GM12875 (cell line): ENCODE data around the gene JARID2.

Experiments
- H3K4me3 ChIP-seq: one replicate; pipeline ENCODE4 v1.5.1; 2011; ENCODE audit warnings: low read depth, low read length, control low read depth
- TF ChIP-seq, protein P1 (sequence below): IDR thresholded peaks from 2 replicates; pipeline ENCODE4 v1.5.1; 2011; ENCODE audit warnings: low read depth, mild to moderate bottlenecking, control low read depth, inconsistent platforms, low read length, moderate library complexity, borderline replicate concordance; ENCODE audit not compliant: insufficient read depth

JARID2 gene

DNA sequence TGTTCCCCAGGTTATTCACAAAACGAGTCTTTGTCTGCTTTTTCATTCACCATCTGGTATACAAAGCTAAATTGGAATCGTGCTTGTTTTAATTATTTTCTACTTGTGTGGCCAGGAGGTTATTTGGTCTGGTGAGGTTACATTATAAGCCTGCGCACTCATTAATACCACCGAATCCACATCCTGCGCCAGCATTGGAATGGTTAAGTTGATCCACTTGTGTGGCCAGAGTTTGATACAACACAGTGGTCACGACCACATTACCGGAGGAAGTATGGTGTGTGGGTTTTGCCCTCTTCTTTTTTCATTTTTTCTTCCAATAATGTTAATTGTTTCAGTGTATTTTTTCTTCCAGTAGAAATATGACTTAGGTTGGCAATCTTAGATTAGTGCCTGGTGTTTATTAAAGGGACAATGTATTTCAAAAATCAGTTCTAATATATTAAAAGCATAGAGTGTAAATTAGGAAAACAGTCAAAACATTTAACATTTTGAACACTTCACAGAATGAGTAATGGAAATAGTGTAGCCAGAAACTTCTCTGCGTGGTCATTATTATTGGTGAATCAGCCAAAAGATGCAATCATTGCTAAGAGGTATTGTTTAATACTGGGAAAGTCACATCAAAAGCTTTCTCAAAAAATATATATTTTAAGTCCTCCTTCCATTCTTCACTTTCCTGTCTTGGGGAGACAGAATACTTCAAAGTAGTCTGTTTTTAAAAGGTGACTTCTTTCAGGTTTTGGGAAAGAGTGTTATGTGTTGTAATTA is 84.5 kb downstream of the JARID2 start:
- no peak overlapping the region for H3K4me3 ChIP-seq
- TF ChIP-seq, protein P1, sequence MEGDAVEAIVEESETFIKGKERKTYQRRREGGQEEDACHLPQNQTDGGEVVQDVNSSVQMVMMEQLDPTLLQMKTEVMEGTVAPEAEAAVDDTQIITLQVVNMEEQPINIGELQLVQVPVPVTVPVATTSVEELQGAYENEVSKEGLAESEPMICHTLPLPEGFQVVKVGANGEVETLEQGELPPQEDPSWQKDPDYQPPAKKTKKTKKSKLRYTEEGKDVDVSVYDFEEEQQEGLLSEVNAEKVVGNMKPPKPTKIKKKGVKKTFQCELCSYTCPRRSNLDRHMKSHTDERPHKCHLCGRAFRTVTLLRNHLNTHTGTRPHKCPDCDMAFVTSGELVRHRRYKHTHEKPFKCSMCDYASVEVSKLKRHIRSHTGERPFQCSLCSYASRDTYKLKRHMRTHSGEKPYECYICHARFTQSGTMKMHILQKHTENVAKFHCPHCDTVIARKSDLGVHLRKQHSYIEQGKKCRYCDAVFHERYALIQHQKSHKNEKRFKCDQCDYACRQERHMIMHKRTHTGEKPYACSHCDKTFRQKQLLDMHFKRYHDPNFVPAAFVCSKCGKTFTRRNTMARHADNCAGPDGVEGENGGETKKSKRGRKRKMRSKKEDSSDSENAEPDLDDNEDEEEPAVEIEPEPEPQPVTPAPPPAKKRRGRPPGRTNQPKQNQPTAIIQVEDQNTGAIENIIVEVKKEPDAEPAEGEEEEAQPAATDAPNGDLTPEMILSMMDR, result no peak

DNA sequence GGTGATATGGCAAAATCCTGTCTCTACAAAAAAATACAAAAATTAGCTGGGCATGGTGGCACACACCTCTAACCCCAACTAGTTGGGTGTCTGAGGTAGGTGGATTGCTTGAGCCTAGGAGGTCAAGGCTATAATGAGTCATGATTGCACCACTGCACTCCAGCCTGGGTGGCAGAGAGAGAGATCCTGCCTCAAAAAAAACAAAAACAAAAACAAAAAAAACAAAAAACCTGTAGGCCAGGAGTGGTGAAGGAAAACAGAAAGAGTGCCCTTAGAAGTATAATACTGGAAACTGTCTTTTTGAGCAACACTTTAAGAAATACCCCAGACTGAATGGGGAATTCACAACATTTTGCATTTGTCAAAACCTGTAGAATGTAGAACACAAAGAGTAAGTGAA is 85.3 kb downstream of the JARID2 start:
- TF ChIP-seq, protein P1, result no peak
- no peak overlapping the region for H3K4me3 ChIP-seq

DNA sequence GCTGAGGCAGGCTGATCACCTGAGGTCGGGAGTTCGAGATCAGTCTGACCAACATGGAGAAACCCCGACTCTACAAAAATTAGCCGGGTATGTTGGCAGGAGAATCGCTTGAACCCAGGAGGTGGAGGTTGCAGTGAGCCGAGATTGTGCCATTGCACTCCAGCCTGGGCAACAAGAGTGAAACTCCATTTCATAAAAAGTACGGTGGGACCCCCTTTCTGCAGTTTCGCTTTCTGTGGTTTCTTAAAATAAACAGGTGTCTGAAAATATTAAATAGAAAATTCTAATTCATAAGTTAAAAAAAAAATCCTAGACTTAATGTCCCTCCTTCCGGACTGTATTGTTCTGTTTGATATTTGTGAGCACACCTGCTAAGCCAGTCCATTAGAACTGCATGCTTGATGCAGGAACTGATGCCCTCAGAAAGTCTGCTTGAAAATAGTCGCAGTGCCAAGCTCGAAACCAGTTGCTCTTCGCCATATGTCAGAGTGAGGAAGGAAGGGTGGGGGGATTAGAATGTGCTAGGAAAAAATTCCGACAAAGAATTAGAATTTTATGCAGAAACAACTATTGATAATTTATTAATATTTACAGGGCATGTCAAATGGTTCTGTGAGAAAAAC is 85.9 kb downstream of the JARID2 start:
- TF ChIP-seq, protein P1, result no peak
- H3K4me3 ChIP-seq, result no peak overlapping the region

DNA sequence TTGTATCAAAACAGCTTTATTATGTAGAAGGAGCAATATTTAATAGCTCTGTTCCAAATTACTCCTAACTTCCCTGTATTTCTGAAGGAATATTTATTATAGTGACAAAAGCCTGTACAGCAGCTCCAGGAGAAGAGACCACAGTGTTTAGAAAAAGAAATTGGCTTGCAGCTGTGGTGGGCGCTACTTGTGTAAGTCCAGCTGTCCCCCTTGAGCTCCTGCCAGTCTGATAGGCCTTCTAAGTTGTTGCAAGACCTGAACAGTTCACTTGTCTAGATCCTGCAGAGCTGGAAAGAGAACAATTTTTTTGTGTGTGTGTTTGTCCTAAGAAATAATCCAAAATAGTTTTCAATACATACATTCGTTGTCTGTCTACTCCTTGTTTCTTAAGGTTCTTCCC is 86.6 kb downstream of the JARID2 start:
- H3K4me3 ChIP-seq, result no peak overlapping the region
- TF ChIP-seq, protein P1, result no peak

DNA sequence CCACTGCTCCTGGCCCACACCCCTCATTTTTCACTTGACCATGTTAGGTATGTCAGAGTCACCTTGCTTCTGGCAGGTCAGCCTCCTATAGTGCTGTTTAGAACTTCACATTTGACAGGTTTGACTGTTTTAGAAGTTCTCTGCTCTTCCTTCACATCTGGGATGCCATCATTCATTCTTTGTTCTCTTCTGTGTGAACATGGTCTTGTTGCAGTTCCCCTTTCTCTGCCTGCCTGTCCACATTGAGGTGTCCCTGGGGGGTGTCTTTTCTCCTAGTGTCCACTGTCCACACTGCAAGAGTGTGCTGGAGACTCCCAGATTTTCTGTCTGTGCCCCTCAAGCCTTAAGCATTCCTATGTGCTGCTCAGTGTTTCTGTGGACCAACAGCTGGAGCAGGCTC is 89.5 kb downstream of the JARID2 start:
- H3K4me3 ChIP-seq, result no peak overlapping the region
- TF ChIP-seq, protein P1, result no peak

DNA sequence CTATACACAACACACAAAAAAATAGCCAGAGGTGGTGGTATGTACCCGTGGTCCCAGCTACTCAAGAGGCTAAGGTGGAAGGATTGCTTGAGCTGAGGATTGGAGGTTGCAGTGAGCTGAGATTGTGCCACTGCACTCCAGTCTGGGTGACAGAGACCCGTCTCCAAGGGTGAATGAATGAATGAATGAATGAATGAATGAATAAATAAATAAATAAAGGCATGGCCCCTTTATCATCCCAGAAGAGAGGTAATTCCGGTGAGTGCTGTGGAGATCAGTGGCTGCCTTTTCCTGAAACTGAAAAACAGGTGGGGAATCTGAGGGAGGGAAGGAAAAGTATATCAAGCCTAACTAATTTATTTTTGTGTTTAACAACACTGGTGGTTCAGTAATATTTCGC is 90.0 kb downstream of the JARID2 start:
- TF ChIP-seq, protein P1, result no peak
- no peak overlapping the region for H3K4me3 ChIP-seq

DNA sequence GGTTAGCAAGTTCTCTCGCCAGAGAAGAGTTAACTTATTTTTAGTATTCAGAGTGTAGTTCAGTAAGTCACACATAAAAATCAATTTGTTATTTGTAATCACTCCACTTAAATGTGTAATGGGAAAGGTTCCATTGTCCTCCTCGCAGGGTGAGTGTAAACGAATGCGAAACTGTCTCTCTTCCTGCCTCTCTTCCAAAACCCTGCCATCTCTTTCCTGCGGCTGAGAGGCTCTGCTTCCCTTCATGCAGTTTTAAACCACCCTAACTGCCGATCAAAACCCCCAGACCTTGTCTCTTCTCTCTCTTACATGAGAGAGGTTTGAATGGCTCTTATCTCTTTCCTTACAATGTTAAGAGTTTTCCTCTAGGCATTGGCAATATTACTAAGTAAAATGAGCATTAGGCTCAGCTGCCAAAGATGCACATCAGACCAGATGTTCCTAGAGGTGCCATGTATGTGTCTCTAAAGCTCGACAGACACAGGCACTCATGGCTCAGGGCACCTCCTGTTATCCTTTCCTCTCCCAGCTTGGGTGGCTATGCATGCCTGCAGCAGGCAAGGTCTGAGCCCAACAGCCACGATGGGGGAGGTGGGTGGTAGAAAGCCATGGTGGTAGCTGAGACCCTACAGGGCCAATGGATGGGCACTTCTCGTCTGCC is 91.2 kb downstream of the JARID2 start:
- H3K4me3 ChIP-seq, result no peak overlapping the region

More for the DNA sequence above, 91.2 kb downstream of the JARID2 start:
- TF ChIP-seq, protein P1, result no peak
